VCaP (cell line): ENCODE results near the gene ZSCAN16.

Experiments
- H3K27ac ChIP-seq: fragments of 450-650 bp; 2 replicates; pipeline ENCODE4 v1.5.1; 2017
- CTCF ChIP-seq: fragments of 450-650 bp; conservative IDR thresholded peaks from 2 replicates; pipeline ENCODE4 v1.5.1; 2017; ENCODE audit warnings: mild to moderate bottlenecking, moderate library complexity

Gene ZSCAN16

GRCh38 chr6:28142446-28142845 lies 18.0 kb downstream of the ZSCAN16 start:
- H3K27ac ChIP-seq = peak overlapping the region; percentile 76
- no peak for TF ChIP-seq CTCF

- H3K27ac ChIP-seq = no peak overlapping the region
- no peak for TF ChIP-seq CTCF
These were observed 20.8 kb downstream of the ZSCAN16 start for GRCh38 chr6:28145231-28145630.

GRCh38 chr6:28152531-28152930 lies 28.1 kb downstream of the ZSCAN16 start:
- no peak for TF ChIP-seq CTCF
- H3K27ac ChIP-seq = no peak overlapping the region

GRCh38 chr6:28153546-28153945 lies 29.1 kb downstream of the ZSCAN16 start:
- TF ChIP-seq CTCF = no peak
- H3K27ac ChIP-seq = no peak overlapping the region

GRCh38 chr6:28154357-28154756 lies 29.9 kb downstream of the ZSCAN16 start:
- no peak overlapping the region for H3K27ac ChIP-seq
- no peak for TF ChIP-seq CTCF

- no peak overlapping the region for H3K27ac ChIP-seq
- TF ChIP-seq CTCF = no peak
These were observed 33.9 kb downstream of the ZSCAN16 start for GRCh38 chr6:28158318-28158717.

- H3K27ac ChIP-seq = no peak overlapping the region
- no peak for TF ChIP-seq CTCF
These were observed 34.7 kb downstream of the ZSCAN16 start for GRCh38 chr6:28159029-28159607.

- no peak for TF ChIP-seq CTCF
- H3K27ac ChIP-seq = no peak overlapping the region
These were observed 35.8 kb downstream of the ZSCAN16 start for GRCh38 chr6:28160233-28160632.
